ENCODE results near the gene MAGEA2B.
"Not testable (repeated sequence)": the region's sequence is repeated elsewhere in the genome, so short reads cannot be mapped to it uniquely, and the experiment has no call there.

Gene MAGEA2B, protein sequence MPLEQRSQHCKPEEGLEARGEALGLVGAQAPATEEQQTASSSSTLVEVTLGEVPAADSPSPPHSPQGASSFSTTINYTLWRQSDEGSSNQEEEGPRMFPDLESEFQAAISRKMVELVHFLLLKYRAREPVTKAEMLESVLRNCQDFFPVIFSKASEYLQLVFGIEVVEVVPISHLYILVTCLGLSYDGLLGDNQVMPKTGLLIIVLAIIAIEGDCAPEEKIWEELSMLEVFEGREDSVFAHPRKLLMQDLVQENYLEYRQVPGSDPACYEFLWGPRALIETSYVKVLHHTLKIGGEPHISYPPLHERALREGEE

DNA sequence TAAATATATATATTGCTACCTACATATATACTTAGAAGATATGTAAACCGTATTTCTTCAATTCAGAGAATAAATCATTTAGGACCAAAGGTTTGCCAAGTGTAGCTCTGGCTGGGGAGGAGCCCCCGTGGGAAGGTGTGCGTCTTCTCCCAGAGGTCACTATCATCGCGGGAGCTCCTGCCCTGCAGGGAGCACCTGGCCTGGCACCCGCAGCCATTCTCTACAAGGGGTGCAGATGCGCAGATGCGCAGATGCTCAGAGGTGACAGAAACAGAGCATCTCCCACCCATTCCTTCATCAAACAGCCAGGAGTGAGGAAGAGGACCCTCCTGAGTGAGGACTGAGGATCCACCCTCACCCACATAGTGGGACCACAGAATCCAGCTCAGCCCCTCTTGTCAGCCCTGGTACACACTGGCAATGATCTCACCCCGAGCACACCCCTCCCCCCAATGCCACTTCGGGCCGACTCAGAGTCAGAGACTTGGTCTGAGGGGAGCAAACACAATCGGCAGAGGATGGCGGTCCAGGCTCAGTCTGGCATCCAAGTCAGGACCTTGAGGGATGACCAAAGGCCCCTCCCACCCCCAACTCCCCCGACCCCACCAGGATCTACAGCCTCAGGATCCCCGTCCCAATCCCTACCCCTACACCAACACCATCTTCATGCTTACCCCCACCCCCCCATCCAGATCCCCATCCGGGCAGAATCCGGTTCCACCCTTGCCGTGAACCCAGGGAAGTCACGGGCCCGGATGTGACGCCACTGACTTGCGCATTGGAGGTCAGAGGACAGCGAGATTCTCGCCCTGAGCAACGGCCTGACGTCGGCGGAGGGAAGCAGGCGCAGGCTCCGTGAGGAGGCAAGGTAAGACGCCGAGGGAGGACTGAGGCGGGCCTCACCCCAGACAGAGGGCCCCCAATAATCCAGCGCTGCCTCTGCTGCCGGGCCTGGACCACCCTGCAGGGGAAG lies at the start of gene MAGEA2B:
TSS of gene MAGEA2B (plus strand) at position 814 of the 973 bp plus-strand sequence. CDS start 2,479 bp downstream, outside the sequence.
- not testable (repeated sequence) for DNase-seq (ENCODE audit: low spot score)

DNA sequence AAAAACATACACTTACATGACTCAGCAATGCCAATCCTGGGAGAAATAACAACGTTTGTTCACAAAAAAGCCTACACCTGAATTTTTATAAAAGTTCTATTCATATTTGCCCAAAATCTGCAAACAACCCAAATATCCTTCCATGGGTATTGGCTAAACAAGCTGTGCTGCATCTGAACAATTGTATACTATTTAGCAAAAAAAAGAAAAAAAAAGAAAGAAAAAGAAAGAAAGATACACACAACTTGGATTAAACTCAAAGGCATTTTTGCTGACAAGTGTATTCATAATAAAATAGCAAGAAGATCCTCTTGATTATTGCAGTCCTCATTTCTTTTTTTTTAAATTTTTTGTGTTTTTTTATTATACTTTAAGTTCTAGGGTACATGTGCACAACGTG lies 40.3 kb upstream of the MAGEA2B start:
- no peak for DNase-seq (ENCODE audit: low spot score)

DNA sequence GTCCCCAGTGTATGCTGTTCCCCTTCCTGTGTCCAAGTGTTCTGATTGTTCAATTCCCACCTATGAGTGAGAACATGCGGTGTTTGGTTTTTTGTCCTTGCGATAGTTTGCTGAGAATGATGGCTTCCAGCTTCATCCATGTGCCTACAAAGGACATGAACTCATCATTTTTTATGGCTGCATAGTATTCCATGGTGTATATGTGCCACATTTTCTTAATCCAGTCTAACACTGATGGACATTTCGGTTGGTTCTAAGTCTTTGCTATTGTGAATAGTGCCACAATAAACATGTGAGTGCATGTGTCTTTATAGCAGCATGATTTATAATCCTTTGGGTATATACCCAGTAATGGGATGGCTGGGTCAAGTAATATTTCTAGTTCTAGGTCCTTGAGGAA lies 39.8 kb upstream of the MAGEA2B start:
- not testable (repeated sequence) for DNase-seq (ENCODE audit: low spot score)

DNA sequence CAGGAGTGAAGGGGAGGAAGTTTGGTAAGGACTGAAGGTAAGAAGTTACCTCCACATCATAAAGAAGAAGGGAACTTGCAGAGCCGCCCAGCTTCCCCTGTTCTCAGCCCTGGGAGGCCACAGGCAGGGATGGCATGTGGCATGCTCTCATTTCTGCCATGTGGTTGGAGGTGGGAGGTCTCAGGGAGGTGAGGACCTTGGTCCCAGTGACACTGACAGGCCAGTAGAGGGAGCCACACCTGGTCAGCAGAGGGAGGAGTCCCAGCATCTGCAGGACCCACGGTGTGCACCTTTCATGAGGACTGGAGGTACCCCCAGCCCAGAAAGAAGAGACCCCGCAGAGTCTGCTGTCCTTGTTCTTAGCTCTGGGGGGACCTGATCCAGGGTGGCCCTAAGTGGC lies 33.4 kb upstream of the MAGEA2B start:
- not testable (repeated sequence) for DNase-seq (ENCODE audit: low spot score)

DNA sequence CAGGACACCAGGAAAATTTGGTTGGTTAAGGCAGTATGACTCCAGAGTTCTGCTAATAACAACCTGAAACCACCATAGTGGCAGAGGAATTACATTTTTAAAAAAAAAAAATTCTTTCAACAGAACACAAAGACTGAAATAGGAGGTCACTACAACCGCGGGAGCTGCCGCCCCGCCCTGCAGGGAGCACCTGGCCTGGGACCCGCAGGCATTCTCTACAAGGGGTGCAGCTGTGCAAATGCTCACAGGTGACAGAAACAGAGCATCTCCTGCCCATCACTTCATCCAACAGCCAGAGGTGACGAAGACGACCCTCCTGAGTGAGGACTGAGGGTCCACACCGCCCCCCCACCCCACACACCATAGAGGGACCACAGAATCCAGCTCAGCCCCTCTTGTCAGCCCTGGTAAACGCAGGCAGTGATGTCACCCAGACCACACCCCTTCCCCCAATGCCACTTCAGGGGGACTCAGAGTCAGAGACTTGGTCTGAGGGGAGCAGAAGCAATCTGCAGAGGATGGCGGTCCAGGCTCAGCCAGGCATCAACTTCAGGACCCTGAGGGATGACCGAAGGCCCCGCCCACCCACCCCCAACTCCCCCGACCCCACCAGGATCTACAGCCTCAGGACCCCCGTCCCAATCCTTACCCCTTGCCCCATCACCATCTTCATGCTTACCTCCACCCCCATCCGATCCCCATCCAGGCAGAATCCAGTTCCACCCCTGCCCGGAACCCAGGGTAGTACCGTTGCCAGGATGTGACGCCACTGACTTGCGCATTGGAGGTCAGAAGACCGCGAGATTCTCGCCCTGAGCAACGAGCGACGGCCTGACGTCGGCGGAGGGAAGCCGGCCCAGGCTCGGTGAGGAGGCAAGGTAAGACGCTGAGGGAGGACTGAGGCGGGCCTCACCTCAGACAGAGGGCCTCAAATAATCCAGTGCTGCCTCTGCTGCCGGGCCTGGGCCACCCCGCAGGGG lies 16.2 kb upstream of the MAGEA2B start, which contains the start of gene MAGEA3:
TSS of gene MAGEA3 (plus strand) at position 843 of the 980 bp plus-strand sequence. CDS start 2,039 bp downstream, outside the sequence.
- DNase-seq (ENCODE audit: low spot score), result not testable (repeated sequence)

DNA sequence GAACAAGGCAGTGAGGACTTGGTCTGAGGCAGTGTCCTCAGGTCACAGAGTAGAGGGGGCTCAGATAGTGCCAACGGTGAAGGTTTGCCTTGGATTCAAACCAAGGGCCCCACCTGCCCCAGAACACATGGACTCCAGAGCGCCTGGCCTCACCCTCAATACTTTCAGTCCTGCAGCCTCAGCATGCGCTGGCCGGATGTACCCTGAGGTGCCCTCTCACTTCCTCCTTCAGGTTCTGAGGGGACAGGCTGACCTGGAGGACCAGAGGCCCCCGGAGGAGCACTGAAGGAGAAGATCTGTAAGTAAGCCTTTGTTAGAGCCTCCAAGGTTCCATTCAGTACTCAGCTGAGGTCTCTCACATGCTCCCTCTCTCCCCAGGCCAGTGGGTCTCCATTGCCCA lies 14.0 kb upstream of the MAGEA2B start:
- not testable (repeated sequence) for DNase-seq (ENCODE audit: low spot score)

DNA sequence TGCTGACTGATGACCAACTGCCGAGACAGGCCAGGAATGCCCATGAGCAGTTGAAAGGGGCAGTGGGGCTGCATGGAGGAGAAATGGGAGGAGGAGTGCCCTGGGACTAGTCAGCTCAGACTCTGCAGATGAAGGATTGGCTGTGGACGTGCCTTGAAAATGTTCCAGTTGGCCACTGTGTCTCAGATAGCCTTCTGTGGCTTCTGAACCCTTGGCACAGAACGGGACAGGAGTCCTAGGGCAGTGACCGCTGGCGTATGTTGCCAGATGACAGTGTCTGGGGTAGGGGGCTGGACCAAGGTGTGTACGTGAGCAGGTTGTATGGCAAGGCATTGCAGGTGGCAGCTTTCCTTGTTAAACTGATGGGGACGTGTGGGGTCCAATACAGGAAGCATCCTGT lies 7.9 kb upstream of the MAGEA2B start:
- not testable (repeated sequence) for DNase-seq (ENCODE audit: low spot score)

DNA sequence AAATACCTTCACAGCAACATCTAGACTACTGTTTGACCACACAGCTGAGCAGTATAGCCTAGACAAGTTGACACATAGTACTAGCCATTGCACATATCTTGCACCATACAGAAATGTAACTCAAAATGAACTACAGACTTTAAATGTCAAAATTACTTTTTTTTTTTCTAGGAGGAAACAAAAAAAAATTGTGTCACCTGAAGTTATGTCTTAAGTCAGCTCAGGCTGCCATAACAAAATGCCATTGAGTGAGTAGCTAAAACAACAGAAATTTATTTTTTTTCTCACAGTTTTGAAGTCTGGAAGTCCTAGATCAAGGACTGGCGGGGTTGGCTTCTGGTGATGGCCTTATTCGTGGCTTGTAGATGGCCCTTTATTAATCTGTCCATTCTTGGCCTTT lies 5.3 kb upstream of the MAGEA2B start, which contains the start of gene CSAG2:
TSS of gene CSAG2 (minus strand) at position 101 of the 400 bp plus-strand sequence. CDS start 161 bp downstream, outside the sequence.
- not testable (repeated sequence) for DNase-seq (ENCODE audit: low spot score)

DNA sequence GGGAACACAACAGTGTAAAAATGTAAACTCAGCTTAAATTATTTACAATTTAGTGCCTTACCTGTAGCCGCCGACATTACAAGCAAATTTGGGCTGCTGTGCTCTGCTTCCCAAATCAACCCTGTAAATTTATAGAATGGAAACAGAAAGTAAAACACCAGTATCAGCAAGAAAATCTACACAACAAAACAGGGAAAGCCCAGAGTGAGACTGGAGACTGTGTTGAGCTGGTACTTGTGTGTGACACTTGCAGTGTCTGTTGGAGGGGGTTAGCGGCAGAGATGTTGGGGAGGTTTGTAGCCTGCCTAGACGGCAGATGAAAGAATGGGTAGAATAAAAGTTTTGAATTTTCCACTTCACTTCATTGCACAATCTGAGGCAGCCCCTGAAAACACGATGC lies 1.2 kb upstream of the MAGEA2B start:
- DNase-seq (ENCODE audit: low spot score), result not testable (repeated sequence)

DNA sequence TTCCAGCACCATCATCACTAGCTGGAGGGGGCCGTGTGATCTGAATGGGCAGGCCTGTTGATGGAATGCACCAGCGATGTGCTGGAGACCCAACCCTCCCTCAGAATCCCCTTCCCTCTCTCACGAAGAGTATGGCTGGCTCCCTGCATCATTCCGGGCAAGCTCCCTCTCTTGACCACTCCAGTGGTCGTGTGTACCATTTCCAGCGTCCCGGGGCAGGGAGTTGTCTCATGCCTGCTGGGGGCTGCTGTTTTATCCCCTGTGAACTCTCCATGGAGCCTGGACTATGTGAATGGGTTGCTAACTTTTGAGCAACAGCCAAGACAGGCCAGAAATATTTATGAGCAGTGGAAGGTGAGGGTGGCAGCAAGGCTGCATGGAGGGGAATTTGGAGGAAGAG lies 11.0 kb downstream of the MAGEA2B start:
- no peak for DNase-seq (ENCODE audit: low spot score)

DNA sequence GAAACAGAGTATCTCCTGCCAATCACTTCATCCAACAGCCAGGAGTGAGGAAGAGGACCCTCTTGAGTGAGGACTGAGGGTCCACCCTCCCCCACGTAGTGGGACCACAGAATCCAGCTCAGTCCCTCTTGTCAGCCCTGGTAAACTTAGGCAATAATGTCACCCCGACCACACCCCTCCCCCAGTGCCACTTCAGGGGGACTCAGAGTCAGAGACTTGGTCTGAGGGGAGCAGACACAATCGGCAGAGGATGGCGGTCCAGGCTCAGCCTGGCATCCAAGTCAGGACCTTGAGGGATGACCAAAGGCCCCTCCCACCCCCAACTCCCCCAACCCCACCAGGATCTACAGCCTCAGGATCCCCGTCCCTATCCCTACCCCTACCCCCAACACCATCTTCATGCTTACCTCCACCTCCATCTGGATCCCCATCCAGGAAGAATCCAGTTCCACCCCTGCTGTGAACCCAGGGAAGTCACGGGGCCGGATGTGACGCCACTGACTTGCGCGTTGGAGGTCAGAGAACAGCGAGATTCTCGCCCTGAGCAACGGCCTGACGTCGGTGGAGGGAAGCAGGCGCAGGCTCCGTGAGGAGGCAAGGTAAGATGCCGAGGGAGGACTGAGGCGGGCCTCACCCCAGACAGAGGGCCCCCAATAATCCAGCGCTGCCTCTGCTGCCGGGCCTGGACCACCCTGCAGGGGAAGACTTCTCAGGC lies 19.0 kb downstream of the MAGEA2B start, which contains the start of the genes CSAG1 and MAGEA12:
TSS of gene CSAG1 (minus strand) at position 461 of the 715 bp plus-strand sequence. CDS start 1,261 bp downstream, outside the sequence.
TSS of gene MAGEA12 (plus strand) at position 497 of the 715 bp plus-strand sequence. CDS start 2,405 bp downstream, outside the sequence.
- DNase-seq (ENCODE audit: low spot score), result no peak

DNA sequence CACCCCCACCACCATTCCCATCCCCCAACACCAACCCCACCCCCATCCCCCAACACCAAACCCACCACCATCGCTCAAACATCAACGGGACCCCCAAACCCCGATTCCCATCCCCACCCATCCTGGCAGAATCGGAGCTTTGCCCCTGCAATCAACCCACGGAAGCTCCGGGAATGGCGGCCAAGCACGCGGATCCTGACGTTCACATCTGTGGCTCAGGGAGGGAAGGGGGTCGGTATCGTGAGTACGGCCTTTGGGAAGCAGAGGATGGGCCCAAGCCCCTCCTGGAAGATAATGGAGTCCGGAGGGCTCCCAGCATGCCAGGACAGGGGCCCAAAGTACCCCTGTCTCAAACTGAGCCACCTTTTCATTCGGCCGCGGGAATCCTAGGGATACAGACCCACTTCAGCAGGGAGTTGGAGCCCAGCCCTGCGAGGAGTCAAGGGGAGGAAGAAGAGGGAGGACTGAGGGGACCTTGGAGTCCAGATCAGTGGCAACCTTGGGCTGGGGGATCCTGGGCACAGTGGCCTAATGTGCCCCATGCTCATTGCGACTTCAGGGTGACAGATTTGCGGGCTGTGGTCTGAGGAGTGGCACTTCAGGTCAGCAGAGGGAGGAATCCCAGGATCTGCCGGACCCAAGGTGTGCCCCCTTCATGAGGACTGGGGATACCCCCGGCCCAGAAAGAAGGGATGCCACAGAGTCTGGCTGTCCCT lies 19.9 kb downstream of the MAGEA2B start:
- DNase-seq (ENCODE audit: low spot score), result not testable (repeated sequence)

DNA sequence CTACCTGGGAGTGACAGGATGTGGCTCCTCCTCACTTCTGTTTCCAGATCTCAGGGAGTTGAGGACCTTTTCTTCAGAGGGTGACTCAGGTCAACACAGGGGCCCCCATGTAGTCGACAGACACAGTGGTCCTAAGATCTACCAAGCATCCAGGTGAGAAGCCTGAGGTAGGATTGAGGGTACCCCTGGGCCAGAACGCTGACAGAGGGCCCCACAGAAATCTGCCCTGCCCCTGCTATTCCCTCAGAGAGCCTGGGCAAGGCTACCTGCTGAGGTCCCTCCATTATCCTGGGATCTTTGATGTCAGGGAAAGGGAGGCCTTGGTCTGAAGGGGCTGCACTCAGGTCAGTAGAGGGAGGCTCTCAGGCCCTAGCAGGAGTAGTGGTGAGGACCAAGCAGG lies 20.7 kb downstream of the MAGEA2B start:
- no peak for DNase-seq (ENCODE audit: low spot score)

DNA sequence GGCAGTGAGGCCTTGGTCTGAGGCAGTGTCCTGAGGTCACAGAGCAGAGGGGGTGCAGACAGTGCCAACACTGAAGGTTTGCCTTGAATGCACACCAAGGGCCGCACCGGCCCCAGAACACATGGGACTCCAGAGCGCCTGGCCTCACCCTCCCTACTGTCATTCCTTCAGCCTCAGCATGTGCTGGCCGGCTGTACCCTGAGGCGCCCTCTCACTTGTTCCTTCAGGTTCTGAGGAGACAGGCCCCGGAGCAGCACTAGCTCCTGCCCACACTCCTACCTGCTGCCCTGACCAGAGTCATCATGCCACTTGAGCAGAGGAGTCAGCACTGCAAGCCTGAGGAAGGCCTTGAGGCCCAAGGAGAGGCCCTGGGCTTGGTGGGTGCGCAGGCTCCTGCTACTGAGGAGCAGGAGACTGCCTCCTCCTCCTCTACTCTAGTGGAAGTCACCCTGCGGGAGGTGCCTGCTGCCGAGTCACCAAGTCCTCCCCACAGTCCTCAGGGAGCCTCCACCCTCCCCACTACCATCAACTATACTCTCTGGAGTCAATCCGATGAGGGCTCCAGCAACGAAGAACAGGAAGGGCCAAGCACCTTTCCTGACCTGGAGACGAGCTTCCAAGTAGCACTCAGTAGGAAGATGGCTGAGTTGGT lies 21.6 kb downstream of the MAGEA2B start:
- no peak for DNase-seq (ENCODE audit: low spot score)

DNA sequence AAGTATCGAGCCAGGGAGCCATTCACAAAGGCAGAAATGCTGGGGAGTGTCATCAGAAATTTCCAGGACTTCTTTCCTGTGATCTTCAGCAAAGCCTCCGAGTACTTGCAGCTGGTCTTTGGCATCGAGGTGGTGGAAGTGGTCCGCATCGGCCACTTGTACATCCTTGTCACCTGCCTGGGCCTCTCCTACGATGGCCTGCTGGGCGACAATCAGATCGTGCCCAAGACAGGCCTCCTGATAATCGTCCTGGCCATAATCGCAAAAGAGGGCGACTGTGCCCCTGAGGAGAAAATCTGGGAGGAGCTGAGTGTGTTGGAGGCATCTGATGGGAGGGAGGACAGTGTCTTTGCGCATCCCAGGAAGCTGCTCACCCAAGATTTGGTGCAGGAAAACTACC lies 22.1 kb downstream of the MAGEA2B start:
- not testable (repeated sequence) for DNase-seq (ENCODE audit: low spot score)

DNA sequence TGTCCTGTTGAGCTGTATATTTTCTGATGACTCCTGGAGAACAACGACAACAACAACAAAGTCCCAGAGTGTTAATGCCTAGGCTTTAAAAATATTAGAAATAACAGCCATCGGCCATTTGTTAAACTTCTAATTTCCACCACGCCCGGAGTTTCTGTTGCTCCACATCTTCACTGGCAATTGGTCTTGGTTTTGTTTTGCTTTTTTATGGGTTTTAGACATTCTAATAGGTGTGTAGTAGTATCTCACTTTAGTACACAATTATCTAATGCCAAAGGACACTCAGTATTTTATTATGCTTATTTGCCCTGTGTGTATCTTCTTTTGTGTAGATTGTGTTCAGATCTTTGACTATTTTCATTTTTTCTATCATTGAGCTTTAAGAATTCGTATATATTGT lies 24.1 kb downstream of the MAGEA2B start:
- no peak for DNase-seq (ENCODE audit: low spot score)

DNA sequence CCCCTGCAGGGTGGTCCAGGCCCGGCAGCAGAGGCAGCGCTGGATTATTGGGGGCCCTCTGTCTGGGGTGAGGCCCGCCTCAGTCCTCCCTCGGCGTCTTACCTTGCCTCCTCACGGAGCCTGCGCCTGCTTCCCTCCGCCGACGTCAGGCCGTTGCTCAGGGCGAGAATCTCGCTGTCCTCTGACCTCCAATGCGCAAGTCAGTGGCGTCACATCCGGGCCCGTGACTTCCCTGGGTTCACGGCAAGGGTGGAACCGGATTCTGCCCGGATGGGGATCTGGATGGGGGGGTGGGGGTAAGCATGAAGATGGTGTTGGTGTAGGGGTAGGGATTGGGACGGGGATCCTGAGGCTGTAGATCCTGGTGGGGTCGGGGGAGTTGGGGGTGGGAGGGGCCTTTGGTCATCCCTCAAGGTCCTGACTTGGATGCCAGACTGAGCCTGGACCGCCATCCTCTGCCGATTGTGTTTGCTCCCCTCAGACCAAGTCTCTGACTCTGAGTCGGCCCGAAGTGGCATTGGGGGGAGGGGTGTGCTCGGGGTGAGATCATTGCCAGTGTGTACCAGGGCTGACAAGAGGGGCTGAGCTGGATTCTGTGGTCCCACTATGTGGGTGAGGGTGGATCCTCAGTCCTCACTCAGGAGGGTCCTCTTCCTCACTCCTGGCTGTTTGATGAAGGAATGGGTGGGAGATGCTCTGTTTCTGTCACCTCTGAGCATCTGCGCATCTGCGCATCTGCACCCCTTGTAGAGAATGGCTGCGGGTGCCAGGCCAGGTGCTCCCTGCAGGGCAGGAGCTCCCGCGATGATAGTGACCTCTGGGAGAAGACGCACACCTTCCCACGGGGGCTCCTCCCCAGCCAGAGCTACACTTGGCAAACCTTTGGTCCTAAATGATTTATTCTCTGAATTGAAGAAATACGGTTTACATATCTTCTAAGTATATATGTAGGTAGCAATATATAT lies 39.5 kb downstream of the MAGEA2B start, which contains the start of gene MAGEA2:
TSS of gene MAGEA2 (minus strand) at position 157 of the 965 bp plus-strand sequence. CDS start 2,479 bp downstream, outside the sequence.
- DNase-seq (ENCODE audit: low spot score), result not testable (repeated sequence)

DNA sequence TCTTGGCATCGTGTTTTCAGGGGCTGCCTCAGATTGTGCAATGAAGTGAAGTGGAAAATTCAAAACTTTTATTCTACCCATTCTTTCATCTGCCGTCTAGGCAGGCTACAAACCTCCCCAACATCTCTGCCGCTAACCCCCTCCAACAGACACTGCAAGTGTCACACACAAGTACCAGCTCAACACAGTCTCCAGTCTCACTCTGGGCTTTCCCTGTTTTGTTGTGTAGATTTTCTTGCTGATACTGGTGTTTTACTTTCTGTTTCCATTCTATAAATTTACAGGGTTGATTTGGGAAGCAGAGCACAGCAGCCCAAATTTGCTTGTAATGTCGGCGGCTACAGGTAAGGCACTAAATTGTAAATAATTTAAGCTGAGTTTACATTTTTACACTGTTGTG lies 40.4 kb downstream of the MAGEA2B start:
- not testable (repeated sequence) for DNase-seq (ENCODE audit: low spot score)
